NCI-H82 (cell line): Measurements from ENCODE around the gene PSME2.
A peak's percentile ranks its signal among the peaks of the same experiment; 100 is the strongest.
"Not testable (repeated sequence)": the region's sequence is repeated elsewhere in the genome, so short reads cannot be mapped to it uniquely, and the experiment has no call there.

Experiments used
- DNase-seq: peaks from one replicate; lab custom pipeline; 2025; lab: John Stamatoyannopoulos, UW

The PSME2 gene

DNA sequence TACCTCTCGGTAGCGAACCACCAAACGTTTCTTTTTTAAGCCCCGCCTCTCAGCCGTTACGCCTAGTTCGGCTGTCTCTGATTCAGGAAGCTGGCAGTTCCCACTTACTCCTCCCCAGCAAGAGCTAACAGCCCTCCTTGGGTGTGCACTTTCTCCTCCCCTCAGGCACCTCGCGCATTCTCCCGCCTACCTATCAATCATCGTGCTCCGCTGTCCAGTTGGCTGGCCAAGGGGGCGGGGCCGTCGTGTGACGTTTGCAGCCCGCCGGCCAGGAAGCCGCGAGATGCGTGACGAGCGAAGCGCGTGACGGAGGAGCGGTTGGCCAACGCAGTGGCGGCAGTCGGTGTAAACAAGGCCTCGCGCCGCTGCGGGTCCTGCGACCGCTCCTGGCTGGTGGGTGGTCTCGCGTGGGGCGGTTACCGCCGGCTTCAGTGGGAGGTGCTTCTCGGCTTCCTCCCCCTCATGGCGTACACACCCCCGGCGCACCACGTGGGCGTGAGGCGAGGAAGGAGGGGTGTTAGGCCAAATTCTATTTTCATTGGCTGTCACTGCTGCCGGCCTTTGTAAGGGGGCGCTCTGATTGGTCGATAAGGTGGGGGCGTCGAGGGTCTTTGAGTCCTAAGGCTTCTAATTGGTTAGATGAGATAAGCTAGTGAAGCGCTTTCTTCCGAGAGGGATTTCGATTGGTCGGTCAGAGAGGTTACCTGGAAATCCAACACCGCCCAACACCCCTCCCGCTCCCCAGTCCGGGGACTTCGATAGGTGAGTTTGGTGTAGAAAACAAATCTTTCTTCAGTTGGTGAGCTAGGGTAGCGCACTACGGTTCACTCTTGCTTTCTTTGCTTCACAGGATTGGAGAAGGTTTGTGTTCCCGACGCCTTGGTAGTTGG lies 31.6 kb downstream of the PSME2 start, which contains the start of the genes DCAF11 and NRL:
DCAF11 (plus strand) TSS at position 246 of the 890 bp plus-strand sequence. CDS start 818 bp downstream, outside the sequence.
NRL (minus strand) TSS at position 418 of the 890 bp plus-strand sequence. CDS start 32,101 bp downstream, outside the sequence.
- DNase-seq: peak; percentile 99

- peak; percentile 92 for DNase-seq
Observed at GRCh38 chr14:24113801-24114531, 32.4 kb downstream of the PSME2 start.

DNA sequence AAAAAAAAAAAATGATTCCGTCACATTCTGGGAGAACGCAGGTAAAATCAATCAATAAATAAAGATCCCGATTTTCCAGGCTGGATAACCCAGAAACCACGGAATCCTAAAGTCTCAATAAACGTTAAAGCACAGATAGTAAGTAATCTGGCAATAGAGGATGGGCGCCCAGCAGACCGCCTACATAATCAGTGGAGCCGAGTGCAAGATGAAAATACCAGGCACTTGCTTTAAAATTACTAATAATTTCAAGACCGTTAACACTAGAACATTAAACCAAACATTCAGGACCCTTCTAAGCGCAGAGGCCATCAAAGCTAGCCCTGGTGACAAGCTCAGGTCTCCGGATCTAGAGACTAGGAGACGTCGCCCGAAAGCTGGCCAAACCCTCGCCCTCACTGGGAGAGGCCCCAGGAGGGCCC lies 33.0 kb downstream of the PSME2 start:
- DNase-seq: no peak

GRCh38 chr14:24110523-24110922 lies 35.9 kb downstream of the PSME2 start:
- DNase-seq: no peak

DNA sequence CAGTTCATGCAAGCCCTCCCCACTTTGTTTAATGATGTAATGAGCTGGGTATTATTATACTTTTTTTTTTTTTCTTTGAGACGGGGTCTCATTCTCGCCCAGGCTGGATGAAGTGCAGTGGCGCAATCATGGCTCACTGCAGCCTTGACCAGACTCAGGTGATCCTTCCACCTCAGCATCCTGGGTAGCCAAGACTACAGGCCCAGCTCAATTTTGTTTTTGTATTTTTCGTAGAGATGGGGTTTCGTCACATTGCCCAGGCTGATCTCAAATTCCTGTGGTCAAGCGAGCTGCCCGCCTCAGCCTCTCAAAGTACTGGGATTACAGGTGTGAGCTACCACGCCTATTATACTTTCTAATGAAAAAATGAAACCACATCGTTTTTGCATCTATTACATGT lies 36.4 kb downstream of the PSME2 start:
- DNase-seq: no peak

DNA sequence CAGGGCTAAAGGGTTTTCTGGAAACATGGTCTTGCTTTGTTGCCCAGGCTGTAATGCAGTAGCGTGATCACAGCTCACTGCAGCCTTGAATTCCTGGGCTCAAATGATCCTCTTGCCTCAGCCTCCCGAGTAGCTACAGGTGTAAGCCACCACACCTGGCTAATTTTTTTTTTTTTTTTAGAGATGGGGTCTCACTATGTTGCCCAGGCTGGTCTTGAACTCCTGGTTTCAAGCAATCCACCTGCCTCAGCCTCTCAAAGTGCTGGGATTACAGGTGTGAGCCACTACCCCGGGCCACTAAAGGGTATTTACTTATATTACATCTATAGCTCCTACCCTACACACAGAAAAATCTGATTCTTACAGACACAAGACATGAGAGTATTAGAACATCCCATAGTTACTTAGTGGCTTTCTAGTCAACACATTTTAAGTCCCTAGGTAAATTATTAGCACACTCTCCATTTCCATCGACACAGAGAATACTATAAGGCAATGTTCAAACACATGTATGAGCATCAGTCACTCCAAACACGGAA lies 38.0 kb downstream of the PSME2 start:
- DNase-seq: no peak

- no peak for DNase-seq
Observed at GRCh38 chr14:24106672-24107271, 39.6 kb downstream of the PSME2 start.

DNA sequence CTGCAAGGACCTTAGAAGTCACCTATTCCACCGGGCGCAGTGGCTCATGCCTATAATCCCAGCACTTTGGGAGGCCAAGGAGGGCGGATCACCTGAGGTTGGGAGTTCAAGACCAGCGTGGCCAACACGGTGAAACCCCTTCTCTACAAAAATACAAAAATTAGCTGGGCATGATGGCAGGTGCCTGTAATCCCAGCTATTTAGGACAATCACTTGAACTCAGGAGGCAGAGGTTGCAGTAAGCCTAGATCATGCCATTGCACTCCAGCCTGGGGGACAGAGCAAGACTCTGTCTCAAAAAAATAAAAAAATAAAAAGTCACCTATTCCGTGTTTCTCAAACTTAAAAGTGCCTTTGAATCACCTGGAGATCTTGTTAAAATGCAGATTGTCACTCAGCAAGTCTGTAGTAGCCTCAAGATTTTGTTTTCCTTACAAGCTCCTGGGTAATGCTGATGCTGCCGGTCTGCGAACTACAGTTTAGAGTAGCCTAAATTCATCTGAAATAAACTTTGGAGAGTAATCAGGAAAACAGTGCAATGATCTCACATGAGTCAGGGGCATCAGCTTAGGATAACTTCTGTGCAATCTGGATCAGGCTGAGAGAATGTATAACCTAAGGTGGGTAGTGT lies 40.7 kb downstream of the PSME2 start:
- not testable (repeated sequence) for DNase-seq

DNA sequence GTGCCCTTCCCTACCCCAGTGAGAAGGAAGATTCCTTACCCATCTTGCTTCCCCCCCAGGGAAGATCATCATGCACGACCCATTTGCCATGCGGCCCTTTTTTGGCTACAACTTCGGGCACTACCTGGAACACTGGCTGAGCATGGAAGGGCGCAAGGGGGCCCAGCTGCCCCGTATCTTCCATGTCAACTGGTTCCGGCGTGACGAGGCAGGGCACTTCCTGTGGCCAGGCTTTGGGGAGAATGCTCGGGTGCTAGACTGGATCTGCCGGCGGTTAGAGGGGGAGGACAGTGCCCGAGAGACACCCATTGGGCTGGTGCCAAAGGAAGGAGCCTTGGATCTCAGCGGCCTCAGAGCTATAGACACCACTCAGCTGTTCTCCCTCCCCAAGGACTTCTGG lies 43.0 kb downstream of the PSME2 start:
- DNase-seq: no peak

DNA sequence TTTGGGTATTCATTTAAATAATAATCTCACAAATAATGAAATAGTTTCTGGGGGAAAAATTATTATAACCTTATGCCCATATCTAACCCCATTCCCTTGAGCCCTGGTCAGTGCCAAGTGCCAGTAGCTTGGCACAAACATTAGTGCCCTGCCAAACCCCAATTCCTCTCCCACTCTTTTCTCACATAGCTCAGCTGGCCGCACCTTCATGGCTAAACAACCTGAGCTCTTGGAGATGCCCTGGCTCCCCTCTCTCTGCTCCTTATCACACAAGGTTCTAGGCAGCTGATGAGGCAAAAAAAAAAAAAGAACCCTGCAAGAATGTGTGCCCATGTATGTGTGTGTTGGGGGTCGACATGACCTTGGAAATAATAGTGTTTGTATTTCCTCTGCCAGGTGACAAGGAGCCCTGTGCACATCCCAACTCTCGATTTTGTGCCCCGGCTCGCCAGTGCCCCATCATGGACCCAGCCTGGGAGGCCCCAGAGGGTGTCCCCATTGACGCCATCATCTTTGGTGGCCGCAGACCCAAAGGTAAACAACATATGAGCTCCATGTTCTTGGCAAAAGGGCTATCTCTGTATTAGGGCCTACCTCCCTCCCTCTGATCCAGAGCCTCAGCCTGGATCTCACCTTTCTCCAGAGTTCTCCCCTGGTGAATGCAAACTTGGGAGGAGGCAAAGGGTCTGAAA lies 43.9 kb downstream of the PSME2 start:
- no peak for DNase-seq

GRCh38 chr14:24100982-24101494 lies 45.4 kb downstream of the PSME2 start:
- DNase-seq: no peak

- no peak for DNase-seq
Observed at GRCh38 chr14:24100197-24100981, 46.0 kb downstream of the PSME2 start.

DNA sequence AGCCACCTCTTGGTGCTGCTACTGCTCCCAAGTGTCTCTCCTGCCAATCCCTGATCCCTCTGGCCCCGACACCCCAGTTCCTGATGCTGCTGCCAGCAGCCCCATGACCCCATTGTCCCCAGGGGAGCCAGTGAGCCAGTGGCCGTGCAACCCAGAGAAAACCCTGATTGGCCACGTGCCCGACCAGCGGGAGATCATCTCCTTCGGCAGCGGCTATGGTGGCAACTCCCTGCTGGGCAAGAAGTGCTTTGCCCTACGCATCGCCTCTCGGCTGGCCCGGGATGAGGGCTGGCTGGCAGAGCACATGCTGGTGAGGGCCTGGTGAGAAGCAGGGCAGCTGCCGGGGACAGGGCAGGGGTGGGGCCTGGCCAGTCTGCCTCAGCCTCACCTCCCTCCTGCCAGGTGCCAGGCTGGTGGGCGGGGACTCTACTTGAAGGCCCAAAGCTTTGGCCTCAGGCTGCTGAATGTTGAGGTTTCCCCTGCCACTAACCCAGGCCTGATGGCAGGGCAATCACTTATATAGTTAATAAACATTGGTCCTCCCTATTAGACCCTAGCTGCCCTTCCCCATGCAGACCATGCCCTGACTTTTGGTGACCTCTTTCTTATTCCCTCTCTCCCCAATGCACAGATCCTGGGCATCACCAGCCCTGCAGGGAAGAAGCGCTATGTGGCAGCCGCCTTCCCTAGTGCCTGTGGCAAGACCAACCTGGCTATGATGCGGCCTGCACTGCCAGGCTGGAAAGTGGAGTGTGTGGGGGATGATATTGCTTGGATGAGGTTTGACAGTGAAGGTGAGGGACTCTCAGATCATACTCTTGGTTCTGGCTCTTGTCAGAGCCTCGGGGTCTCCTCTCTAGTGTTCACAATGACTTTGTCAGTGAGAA lies 47.2 kb downstream of the PSME2 start:
- DNase-seq: no peak

DNA sequence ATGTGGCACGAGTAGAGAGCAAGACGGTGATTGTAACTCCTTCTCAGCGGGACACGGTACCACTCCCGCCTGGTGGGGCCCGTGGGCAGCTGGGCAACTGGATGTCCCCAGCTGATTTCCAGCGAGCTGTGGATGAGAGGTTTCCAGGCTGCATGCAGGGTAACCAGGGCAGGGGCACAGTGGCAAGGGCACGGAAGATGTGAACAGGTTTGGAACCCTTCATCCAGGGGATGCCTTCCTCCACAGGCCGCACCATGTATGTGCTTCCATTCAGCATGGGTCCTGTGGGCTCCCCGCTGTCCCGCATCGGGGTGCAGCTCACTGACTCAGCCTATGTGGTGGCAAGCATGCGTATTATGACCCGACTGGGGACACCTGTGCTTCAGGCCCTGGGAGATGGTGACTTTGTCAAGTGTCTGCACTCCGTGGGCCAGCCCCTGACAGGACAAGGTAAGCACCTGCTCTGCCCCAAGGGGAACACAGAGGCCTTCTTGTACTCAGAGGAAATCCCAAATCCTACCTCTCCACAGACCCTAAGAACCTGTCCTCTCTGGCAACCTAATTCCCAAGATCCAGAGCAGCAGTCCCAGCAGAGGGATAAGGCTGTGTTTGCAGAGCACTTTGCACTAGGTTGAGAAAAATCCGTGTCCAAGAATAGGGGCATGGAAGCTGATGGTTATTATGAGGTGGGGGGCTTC lies 48.0 kb downstream of the PSME2 start:
- DNase-seq: no peak

DNA sequence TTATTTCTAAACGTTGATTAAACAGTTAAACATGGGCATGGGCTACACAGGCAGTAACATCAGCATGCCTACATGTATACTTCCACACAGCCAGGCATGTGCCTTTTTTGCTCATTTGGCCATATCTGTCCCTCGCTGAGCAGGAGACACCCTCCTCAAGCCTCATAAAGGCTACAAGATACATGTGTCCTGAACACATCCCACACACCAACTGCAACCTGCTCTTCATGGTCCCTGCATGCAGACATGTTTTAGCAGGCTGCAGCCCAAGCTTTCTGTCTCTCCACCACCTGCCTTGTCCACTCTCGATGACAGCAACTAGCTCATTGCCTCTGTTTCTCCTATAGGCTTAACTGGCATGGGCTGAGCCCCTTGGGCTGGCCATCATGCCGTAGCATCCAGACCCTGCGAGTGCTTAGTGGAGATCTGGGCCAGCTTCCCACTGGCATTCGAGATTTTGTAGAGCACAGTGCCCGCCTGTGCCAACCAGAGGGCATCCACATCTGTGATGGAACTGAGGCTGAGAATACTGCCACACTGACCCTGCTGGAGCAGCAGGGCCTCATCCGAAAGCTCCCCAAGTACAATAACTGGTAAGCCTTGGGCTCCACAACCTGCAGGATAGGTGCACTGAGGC lies 49.7 kb downstream of the PSME2 start:
- no peak for DNase-seq

DNA sequence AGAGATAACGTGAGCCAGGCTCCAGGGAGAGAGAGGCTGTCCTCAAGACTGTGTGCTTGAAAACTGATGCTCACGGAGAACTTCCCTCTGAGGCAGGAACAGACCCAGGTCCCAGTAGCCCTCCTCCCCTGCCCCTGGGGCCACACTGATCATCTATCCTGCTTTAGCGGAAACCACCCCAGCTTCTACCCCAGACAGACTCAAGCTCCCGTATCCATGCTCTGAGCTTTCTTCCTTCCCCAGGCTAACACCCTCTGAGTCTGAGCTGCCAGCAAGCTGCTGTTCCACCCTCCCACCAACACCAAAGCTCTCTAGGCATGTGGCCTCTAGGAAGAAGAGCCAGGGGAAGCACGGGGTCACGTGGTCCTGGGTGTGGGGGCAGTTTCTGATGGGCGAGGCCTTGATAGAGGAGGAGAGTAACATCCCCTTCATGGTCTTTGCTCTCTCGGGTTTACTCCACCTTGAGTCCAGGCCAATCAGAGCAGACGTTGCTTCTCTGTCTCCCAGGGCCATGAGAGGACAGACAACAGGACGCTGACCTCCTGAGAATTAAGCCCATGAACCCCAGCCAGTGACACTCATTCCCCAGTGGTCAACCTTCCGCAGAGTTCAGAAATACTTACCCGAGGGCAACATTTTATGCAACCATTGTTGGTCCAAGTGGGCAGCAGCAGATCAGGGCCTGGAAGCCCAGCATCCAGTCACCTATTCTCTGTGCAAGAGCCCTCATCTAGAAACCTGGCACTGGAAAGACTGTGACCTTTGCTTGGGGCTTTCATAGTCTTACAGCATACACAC lies 50.9 kb downstream of the PSME2 start:
- DNase-seq: peak; percentile 73

- DNase-seq: peak; percentile 62
Observed at GRCh38 chr14:24094841-24095270, 51.6 kb downstream of the PSME2 start.
